HG03095 (cell line): ENCODE results near the gene SYNDIG1L.

Experiments
- ATAC-seq: cut with Tn5 transposase; IDR thresholded peaks from one replicate; pipeline ENCODE4 v1.9.1; 2021; ENCODE audit warnings: moderate library complexity; ENCODE audit not compliant: unreplicated experiment

SYNDIG1L gene

DNA sequence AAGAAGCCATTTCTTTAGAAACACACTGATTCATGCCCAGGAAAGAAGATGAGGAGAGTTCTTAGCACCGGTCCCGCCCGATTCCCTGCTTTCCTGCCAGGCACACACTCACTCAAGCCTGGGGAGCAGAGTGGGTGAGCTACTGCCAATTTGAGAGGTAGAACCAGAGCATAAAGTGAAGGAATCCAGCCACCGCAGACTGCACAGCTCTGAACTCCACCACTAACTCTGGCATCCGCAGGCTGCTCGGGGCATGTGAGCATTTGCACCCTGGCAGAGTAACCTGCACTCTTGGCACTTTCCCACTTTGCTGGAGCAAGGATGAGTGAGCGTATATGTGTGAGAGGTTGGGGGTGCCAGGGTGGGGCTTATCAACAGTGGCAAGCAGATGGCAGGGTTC, 4.0 kb upstream of the SYNDIG1L start:
- no peak for ATAC-seq

DNA sequence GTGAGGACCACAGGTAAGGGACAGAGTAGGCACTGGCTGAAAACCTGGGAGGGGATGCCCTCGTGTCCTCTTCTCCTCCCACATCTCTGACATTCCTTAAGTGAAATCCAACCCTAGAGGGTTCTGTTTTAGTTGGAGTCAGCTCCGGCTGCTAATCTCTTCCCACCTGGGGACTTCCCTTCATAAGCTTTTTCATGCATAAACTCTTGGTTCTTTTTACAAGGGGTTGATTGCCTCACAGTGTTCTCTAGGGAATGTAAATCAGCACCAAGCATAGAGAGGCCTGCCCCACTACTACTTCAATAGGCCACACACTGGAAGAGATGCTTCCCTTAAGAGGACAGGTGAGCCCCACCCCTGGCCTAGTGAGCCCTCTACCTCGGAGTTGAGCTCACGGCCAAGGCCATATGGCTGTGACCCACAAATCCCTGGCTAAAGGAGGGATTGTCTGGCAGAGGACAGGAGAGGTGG, 3.2 kb upstream of the SYNDIG1L start:
- no peak for ATAC-seq

DNA sequence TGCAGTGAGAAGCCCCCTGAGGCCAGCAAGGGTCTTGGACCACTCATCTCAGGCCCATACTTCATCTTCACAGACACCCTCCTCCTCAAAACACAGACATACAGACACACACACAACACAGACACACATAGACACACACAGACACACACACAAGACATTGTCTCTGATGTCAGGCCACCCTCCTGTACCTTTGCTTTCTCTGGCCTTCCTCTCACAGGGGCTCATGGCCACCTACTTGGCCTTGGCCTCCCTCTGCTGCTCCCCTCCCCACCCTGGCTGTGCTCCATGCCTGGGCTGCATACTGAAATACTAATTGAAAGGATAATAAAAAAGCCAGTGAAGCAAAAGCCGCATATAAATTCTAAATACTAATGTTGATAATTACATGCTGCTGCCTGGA, 1.6 kb upstream of the SYNDIG1L start:
- ATAC-seq, result no peak

DNA sequence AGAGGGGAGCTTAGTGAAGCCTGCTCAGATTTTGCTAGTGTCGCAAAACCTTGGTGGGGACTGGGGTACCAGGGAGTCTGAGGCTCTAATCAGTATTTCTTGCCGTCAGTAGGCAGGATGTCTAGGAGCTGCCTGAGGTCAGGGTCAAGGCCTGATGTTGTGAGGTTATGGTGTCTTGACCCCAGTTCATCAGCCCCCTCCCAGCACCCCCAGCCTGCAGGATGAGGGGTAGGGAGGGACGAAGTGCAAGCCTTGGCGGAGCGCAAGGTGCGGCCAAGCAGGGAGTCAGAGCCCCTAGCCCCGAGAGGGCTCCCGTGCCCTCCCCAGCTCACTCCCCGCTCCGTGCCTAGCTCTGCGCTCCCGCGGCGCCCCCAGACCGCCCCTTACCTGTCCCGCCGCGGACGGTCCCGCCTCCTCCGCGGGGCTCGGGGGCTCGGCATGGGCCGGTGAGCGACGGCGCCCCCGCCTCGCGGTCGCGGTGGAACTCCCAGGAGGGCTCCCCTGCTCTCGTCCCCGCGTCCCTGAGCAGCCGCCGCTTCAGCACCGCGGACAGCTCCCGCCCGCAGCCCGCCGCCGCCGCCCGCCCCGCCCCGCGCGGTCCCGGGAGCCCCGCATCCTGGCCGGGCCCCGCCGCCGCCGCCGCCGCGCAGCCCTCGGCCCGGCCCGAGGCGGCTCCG, 347 bp downstream of the SYNDIG1L start:
- no peak for ATAC-seq

DNA sequence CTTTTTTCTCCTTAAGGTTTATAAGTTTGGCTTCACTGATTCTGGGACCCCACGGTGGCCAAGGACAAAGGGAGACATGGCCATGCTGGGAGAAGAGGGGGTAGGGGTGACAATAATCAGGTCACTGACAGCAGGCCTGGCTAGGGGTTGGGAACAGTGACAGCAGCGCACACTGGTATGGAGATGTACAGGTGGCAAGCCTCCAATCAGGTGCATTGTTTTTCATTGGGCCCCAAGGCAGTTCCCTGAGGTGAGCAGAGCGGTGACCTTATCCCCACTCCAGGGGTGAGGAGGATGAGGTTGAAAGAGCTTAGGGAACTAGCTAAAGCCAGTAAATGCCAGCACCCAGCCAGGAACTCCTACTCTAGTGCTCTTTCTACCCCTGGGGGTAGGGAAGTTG, 1.4 kb downstream of the SYNDIG1L start:
- ATAC-seq, result no peak

DNA sequence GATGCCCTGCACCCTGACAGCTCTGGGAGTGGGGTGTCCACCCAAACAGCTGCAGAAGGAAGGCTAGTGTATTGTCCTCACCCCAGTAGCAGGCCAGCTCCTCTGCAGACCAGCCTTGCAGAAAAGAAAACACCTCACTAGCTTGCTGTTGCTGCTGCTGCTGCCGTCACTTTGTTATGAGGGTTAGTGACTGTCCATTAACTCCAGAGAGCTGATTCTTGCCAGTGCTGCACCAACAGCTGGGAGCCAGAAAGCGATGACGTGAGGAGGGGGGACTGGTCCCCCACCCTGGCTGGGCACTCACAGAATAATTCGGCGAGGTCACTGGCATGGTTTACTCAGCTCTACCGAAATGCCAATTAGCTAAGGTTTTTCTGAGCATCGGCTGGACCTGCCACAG, 2.8 kb downstream of the SYNDIG1L start:
- no peak for ATAC-seq

DNA sequence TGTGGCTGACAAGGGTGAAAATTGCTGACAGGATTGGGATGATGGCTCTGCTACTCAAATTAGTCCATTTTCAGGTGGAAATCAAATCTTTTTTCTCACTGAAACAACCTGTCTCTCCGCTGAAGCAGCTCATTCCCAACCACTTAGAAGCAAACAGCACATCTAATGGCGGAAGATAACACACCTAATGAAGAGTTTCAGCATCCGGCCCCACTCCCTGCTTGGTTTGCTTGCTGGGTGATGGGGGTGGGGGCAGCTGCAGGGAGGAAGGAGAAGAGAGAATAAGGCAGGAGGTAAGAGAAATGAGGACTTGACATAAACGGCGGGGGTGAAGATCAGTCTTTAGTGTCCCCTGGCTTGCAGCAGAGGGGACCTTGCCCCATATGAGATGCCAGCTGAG, 4.0 kb downstream of the SYNDIG1L start:
- no peak for ATAC-seq

DNA sequence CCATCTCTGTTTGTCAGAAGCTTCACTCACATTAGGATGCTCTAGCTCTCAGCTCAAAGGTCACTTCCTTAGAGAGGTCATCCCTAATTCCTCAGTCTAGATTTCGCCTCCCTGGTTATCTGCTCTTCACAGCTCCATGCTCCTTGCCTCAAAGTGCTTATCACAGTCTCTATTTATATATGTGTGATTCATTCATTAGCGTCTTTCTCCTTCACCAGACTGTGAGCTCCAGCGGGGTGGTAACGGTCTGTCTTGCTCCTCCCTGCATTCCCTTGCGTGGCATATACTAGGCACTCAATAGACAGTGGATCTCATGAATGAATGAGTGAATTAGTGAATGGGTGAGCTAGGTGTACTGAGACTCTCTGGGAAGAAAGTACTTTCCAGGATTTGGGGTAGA, 6.9 kb downstream of the SYNDIG1L start:
- ATAC-seq, result no peak

DNA sequence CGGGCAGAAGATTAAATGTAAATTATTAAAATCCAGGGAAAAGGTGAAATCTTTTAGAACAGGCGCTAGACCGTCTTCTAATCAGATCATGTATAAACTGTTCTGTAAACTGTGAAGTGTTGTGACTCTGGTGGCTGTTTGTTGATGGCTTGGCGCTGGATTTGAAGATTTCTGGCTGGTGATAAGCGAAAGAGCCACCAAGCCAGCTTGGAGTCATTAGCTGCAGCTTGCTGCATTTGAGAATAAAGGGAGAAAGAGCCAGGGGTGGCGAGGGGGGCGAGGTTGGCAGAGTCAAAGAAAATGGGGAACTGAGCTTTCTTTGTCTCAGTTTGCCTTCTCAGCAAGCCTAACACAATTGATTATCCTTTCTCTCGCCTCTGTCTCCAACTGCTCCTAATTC, 8.0 kb downstream of the SYNDIG1L start:
- no peak for ATAC-seq

DNA sequence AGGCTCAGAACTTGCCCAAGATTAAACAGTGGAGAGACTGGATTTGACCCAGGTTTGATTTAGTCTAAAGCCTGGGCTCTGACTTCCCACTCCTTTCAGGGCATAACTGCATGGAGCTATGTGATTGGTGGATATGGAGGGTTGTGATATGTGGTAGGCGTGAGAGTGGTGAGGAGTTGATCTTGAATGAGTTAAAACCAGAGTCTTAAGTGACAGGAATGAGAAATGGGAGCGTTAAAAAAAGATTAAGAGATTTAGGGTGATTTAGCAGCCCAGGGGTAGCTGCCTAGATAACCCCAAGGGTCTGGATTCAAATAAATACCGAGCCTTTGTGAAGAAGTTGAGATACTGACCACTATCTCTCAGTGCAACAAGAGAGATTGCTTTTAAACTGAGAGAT, 8.4 kb downstream of the SYNDIG1L start:
- ATAC-seq, result no peak

DNA sequence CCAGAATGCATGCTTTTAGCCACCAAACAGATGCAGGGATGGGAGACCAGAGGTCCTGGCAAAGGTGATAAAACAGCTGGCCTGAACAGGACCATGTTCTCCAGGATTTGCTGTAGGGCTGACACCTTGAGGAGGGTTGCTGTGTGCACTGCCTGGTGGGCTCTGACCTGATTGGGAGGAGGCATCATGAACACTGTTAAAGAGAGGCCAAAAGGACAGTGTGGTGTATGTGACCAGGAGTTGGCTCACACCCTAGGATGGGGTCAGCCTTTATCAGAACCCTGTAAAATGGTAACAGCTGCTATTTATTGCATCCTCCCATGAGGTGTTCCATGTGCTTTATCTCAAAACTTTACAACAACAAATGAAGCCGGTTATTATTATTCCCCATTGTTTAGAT, 8.8 kb downstream of the SYNDIG1L start:
- ATAC-seq, result no peak

DNA sequence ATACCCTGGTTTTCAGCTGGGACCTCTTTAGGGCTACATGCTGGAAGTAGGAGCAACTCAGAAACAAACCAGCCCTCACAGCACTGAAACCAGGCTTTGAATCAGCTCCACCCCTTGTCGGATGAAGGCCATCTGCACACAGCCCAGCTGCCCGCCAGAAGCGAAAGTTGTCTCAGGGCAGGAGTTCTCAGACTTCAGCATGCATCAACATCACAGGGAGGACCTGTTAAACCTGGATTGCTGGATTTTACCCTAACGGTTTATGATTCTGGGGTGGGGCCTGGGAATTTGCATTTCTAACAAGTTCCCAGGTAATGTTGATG, 10.9 kb downstream of the SYNDIG1L start:
- no peak for ATAC-seq

DNA sequence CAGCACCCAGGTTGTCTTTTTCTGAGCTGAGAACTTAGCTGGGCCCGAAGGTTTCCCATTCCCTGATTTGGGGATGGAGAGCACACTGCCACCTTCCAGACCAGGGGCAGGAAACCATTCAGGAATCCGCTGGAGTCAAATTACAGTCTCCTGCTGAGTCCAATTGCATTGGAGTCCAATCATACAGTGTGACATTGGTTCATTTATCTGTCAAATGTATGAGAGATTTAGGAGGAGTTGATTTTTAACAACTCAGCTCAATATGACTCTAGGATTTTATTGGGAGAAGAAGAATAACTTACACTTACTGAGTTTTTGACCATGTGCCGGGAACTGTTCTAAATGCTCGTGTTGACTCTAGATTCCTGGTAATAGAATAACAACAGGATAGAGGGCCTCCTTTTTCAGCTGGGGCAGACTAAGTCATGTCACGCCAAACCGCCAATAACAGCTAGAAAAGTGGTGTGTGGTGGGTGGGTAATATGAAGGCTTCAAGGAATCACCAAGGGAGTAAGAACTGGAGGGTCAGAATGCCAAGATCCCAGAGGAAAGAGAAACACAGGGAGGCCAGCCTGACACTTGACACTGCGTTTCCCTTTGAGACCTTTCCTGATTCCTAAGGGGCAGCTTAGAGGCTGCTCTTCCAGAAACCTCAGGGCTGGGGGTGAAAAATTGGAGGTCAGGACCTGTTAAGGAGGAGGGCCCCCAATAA, 11.5 kb downstream of the SYNDIG1L start:
- ATAC-seq, result no peak

DNA sequence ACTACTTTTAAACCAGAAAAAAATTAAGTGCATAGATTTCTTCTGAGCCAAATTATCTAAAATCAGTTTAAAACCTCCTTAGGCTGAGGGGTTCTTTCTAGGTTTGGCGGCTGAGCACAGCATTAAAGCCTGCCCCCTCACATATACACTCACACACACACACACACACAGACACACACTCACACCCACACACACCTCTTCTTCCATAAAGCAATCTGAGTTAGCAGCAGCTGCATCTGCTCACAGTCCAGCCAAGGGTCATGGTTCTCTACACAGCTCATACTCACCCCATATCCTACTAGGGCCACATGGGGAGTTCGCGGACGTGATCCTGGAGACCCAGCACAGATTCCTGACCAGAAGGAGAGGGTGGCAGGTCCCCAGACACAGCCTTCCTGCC, 12.4 kb downstream of the SYNDIG1L start:
- no peak for ATAC-seq

DNA sequence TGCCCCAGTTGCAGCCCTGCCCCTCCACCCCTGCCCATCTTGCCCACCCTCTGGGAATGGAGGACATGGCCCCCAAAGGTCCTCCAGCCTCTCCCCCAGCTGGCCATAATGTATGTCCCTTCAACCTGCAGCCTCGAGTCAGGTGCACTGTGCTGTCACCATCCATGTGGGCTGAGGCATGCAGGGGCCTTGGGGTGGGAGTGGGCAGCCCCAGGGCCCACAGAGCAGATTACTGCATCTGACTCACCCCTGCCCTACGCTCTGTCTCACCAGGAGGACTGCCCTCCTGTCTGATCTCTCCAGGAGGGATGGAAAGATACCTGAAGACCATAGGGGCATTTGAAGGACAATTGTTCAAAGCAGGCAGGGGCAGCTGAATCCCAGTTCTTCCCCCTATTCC, 13.3 kb downstream of the SYNDIG1L start:
- no peak for ATAC-seq

DNA sequence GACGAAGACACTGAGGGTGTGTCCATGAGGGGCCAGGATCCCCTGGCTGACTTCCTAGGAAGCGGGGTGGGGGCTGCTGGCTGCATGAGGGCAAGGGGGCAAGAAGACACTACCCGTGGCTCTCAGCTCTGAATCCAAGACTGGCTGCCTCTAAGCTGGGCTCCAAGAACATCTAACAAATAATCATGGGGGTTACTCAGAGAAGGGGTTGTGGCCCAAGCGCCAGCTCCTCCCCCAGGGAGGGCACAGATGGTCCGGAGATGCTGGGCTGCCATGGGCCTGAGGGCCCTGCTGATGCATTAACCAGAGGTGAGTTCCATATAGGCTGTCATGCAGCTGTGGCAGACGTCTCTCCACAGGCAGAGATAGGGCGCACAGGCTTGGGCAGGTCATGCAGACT, 14.3 kb downstream of the SYNDIG1L start:
- ATAC-seq, result no peak

DNA sequence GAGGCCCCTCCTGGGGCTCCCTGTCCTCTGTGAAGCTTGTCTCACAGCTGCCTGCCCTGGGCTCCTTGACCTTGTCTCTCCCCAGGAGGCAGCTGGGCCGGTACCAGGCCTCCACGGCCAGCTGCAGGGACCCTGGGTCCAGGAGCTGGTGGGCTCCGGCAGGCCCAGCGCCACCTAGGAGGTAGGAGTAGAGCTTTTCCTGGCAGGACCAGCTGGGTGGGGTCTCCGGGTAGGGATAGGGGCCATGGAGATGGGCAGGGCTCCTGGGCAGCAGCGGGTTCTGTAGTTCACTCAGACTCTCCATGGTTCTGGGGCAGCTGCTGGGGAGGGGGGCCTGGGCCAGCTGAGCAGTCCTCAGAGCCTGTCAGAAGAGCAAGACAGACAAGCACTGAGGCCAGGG, 16.6 kb downstream of the SYNDIG1L start:
- no peak for ATAC-seq

DNA sequence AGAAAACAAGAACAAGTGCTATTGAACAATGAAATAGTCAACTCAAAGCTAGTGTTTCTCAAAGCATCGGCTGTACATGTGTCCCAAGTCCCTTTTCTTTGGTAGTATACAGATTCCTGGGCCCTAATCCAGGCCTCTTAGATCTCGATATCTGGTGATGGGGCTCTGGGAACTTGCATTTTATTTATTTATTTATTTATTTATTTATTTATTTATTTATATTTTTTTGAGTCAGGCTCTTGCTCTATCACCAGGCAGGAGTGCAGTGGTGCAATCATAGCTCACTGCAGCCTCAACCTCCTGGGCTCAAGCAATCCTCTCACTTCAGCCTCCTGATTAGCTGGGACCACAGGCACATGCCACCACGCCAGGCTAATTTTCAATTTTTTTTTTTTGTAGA, 17.1 kb downstream of the SYNDIG1L start:
- no peak for ATAC-seq

DNA sequence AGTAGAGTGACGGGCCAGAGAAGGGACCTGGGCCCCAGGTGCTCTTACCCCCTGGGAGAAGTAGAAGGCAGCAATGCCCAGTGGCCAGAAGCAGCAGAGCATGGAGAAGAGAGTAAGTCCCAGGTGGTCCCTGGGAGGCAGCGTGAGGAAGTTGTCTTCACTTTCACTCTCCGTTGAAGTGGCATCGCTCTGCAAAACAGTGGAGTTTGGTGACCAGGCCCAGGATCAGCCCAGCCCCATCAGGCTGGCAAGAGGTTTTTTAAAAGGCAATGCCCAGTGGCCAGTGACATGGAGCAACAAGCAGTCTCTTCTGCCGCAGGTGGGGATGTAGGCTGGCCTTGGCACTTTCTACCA, 18.2 kb downstream of the SYNDIG1L start:
- ATAC-seq, result no peak

DNA sequence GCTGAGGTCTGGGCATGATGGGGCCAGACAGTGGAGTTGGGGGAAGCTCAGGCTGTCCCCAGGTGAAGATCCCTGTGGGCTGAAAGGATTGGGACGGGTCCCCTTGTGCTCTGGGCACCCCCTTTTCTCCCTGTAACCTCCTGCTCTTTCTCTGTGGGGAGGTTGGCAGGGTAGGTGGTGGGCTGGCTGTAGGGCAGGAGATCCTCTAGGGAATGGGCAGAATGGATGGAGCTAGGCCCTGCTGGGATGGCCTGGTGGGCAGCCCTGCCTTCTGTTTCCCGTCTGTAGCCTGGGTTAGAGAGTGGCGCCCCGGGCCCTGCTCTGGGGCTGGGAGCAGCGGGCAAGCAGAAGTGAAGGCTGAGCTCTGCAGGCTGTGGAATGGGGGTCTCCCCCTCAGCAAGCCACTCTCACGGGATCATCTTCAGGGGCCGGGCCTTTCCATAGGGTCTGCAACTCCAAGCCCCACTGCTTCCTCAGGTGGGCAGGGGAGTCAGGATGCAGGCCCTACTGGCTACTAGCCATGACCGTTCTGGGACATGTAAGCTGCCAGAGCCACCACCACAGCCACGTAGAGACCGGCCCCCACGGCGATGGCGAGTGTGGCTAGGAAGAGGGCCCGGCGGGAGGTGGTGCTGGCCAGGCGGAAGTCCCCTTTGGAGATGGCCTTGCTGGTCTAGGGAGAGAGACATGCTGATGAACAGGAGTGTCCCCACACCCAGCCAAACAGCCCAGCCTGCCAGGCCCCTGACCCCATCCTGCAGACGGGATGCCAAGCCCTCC, 18.8 kb downstream of the SYNDIG1L start:
- ATAC-seq, result no peak

DNA sequence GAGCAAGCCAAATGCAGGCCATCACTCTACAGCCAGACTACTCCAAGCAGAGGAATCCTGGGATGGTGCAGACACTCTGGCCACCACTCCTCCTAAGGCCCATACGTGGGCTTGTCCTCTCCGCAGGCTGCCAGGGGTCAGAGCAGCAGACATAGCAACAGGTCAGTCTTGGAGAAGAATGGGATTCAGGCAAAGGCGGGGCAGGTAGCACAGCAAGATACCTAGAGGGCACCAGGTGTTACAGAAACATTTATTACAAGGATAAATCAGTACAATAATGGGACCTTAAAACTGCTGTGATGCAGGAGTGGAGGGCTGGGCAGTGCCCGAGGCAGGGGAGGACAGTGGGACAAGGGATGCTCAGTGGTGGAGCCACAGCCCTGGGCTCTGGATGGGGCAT, 20.3 kb downstream of the SYNDIG1L start:
- ATAC-seq, result no peak

DNA sequence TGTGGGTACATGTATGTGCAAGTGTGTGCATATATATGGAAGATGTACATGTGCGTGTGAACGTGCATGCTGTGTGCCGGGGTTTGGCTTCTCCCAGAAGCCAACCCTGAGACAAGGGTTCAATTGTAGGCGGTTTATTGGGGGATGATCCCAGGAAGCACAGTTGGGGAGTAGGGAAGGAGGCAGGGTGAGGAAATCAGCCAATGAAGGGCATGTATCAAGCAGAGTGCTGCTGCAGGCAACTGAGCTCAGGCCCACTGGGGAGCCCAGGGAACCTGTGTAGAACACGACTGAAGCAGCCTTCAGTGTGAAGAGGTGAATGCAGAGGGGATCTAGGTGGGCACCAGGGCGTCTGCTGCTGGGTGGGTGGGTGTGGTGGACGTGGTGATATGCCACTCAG, 21.6 kb downstream of the SYNDIG1L start:
- no peak for ATAC-seq
